SKM-1 treated with dmso at 0.1 percent for 144 hours (cell line): ENCODE measurements around the gene SLC16A7.

Experiments
- DNase-seq: peaks from one replicate; lab custom pipeline; 2025; ENCODE audit not compliant: unreplicated experiment; lab: John Stamatoyannopoulos, UW

Gene SLC16A7

GRCh38 chr12:59620326-59620725 is 24.5 kb downstream of the SLC16A7 start:
- no peak for DNase-seq

DNA sequence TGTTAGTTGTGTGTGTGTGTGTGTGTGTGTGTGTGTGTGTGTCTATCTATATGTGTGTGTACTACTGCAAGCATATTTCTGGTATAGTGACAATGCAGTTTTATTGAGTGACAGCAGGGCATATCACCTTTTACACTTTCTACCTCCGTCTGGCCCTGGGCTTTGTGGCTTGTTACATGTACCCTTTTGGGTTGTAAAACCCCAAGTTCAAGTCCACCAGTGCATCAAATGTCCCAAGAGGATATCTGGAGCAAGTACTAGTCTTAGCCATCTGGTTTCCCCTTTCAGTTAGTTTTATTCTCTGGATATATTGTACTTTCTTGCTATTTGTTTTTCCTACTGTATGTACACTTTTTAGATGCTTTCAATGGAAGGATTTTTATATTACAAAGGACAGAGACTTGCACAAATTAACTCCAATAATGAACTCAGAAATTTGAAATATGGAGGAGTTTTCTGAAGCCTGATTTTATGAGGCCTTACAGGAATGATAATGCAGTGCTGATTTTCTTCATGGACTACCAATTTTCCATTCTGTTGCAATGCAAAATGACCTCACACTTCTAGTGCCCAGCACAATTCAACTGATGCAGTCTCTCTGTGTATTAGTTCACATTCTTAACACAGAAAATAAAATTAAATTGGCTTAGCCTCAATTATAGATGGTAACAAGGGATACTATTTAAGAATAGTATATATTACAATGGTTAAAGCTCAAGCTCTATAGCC is 29.1 kb downstream of the SLC16A7 start:
- no peak for DNase-seq

DNA sequence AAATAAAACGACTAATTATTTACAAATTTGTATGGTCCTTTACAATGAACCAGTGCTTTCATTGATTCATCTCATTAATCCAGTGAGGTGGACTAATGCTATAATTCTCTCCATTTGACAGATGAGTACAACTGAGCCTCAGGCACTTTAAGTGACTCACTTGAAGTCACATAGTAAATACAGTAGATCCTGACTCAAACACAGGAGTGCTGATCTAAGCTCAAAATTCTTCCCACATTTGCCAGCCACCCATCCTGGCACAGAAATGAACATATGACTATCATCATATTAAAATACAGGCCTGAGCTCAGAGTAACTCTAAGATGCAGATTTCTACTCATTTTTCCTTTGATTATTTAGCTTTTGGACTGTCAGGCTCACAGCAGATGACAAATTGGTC is 30.6 kb downstream of the SLC16A7 start:
- DNase-seq: no peak

DNA sequence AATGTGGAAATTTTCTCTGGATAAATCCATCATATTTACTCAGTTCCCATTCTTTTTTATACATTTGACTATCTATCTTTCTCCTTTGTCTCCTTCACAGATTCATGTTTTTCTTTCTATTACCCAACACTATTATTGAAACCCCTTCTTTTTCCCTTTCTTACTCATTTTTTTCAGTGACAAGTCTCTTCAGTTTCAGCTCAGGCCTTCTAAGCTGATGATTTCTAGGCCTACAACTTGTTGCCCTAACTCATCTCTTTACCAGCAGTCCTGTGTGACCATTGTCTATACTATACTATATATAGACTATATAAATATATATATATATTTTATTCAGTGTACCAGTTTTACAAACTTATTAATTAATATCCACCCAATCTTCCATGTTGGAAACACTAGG is 31.8 kb downstream of the SLC16A7 start:
- DNase-seq: no peak

- DNase-seq: no peak
Measured at GRCh38 chr12:59629890-59630289, 34.1 kb downstream of the SLC16A7 start.

- no peak for DNase-seq
Measured at GRCh38 chr12:59632408-59632807, 36.6 kb downstream of the SLC16A7 start.

DNA sequence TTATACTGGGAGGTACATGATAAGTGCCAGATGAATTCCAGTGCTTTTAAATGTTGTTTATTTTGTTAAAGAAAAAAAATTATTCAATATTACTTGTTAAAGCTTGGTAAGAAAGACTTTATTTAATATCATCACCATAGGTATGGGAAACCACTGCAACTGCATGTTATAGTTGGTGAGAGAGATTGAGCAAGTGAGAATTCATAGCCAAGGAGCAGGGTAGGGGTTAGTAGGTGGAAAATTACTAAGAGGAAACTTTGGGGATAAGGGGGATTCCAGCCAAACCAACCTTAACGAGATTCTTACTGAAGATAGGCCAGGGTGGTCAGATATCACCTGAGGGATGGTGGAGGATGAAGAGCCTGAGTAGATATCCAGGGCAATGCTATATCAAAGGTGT is 38.4 kb downstream of the SLC16A7 start:
- no peak for DNase-seq

- no peak for DNase-seq
Measured at GRCh38 chr12:59636945-59637691, 41.3 kb downstream of the SLC16A7 start.

DNA sequence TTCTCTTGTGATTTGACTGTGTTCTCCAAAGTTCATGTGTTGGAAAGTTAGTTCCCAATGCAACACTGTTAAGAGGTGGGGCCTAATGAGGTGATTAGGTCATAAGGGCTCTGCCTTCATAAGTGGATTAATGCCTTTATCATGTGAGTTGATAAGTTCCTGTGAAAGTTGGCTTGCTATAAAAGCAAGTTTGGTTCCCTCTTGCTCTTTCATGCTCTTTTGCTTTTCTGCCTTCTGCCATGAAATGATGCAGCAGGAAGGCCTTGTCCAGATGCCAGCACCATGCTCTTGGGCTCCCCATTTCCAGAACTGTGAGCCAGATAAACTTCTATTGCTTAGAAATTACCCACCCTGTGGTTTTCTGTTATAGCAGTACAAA is 41.9 kb downstream of the SLC16A7 start:
- no peak for DNase-seq

GRCh38 chr12:59643550-59643949 is 47.7 kb downstream of the SLC16A7 start:
- DNase-seq: no peak

DNA sequence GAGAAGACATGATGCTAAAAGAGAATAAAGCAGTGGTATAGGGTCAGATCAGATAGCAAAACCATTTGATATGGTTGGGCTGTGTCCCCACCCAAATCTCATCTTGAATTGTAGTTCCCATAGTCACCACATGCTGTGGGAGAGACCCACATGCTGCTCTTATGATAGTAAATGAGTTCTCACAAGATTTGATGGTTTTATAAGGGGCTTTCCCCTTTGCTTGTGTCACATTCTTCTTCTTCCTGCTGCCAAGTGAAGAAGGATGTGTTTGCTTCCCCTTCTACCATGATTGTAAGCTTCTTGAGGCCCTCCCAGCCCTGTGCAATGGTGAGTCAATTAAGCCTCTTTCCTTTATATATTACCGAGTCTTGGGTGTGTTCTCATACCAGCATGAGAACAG is 49.4 kb downstream of the SLC16A7 start:
- no peak for DNase-seq

DNA sequence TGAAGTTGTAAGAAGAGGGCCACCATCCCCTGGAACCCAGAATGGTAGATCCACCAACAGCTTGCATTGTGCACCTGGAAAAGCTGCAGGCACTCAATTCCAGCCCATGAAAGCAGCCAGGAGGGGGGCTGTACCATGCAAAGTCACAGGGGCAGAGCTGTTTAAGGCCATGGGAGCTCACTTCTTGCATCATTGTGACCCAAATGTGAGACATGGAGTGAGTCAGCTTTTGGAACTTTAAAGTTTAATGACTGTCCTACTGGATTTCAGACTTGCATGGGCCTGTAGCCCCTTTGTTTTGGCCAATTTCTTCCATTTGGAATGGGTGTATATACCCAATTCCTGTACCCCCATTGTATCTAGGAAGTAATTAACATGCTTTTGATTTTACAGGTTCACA is 50.8 kb downstream of the SLC16A7 start:
- no peak for DNase-seq

GRCh38 chr12:59649203-59649602 is 53.4 kb downstream of the SLC16A7 start:
- DNase-seq: no peak

DNA sequence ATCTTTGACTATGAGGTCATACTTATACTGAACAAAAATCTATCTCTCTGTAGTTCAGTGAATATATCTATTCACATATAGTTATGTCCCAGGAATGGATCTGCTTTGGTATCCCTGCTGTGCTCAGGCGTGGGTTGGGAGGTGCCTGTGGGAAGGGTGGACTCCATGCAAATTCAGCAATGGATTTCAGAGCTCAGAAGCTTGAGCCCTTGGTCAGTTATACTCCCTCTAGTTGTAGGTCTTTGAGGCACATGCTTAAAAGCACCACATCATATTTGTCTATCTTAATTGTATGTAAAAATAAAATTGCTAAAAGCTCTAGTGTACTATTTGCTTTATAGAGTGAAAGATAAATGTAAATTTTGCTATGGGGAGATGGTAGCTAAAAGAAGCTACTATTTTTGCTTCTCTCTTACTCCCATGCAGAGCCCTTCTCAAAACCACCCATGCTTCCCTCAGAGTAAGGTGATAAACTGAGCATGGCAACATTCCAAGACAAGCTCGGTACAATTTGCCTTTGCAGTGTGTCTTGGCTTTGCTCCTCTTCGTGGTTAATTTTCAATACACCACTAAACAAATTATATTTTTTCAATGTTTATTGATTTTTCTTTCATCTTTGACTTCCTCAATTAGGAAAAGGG is 54.9 kb downstream of the SLC16A7 start:
- DNase-seq: no peak

GRCh38 chr12:59651229-59651920 is 55.5 kb downstream of the SLC16A7 start:
- DNase-seq: no peak

- no peak for DNase-seq
Measured at GRCh38 chr12:59652130-59652529, 56.3 kb downstream of the SLC16A7 start.

GRCh38 chr12:59654061-59654460 is 58.2 kb downstream of the SLC16A7 start:
- no peak for DNase-seq

DNA sequence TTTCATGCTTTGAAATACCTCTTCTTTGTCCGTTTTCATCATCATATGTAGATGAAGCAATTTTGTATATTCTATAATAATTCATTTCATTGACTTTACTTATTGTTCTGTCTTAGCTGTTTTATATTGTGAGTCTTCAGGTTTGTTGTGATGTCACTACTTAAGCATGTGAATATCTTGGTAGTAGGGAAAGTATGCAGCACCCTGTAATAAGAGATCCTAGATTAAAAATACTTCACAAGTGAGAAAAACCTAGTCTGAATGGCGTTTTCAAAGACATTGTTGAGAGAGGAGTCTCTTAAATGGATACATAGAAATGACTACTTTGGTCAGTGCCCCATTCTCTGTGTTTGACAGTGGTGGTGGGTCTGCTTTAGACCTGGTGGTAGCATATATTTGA is 61.4 kb downstream of the SLC16A7 start:
- DNase-seq: no peak

GRCh38 chr12:59657711-59658110 is 61.9 kb downstream of the SLC16A7 start:
- DNase-seq: no peak

DNA sequence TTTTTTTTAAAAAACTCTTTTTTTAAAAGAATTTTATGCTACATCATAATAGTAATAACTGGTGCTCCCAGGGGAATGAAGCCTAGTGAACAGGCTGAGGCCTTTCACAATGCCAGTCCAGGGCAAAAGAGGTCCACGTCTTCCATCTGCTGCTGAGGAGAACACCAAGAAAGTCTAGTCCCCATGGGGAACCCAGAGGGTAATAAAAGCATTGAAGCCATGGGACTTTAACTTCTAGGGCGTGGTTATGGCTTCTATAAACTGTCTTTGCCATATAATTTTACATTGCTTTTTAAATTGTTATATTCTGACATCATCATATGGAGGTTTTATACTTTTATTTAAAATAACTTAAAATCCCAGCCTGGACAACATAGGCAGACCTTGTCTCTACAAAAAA is 64.3 kb downstream of the SLC16A7 start:
- no peak for DNase-seq

DNA sequence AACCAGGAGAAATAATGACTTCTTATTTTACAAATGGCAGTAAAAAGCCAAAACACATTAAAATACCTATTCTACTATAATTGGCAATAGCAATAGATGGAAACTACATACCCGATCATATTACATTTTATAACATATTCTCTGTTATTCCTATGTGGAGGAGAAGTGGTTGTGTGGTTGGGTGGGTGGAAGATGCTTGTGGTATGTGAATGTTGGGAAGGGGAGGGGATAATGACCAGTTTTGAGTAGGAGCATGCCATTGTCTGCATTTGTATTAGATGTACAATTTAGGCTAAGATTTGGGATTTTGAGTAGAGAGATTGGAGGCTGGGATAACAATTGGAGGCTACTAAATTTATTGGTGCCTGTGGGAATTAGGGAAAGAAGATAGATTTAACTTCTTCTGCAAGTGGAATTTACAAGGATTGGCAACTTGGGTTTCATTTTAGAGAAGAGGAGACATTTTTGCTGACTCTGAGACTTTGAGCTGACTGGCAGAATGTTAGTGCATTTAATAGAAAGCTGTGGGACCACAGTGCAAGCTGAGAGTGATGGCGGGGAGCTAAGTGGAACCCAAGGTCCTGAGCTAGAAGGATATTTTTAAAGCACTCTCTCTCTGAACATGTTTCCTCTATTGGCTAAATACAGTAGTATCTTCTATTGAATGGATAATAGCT is 65.2 kb downstream of the SLC16A7 start:
- no peak for DNase-seq
